Measurements from ENCODE around the gene EMILIN1. TPM values are rescaled to one million over a fixed set of nuclear protein-coding genes. Genes with fewer than 3 reads are reported as not detected.

EMILIN1 gene
- total and polyA plus RNA-seq, 2 of the 8 experiments (the other 6 are each of a cell fraction or from before 2014, with no cell fraction given): 1.9 to 3.0 TPM

DNA sequence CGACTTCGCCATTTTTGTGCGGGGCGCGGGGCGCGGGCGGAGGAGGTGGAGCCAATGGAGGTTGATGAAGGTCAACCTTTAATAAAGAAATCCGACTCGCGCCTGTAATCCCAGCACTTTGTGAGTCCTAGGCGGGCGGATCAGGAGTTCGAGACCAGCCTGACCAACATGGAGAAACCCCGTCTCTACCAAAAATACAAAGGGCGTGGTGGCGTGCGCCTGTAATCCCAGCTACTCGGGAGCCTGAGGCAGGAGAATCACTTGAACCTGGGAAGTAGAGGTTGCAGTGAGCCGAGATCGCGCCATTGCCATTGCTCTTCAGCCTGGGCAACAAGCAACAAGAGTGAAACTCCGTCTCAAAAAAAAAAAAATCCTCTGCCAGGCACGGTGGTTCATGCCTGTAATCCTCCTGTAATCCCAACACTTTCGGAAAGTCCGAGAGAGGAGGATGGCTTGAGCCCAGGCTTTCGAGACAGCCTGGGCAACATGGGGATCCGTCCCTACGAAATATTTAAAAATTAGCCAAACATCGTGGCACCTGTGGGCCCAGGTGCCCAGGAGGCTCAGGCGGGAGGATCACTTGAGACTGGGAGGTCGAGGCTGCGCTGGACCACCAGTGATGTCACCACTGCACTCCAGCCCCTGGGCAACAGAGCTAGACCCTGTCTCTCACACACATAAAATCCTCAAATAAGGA lies 56.5 kb downstream of the EMILIN1 start (continued):
- TF ChIP-seq, protein P1, sequence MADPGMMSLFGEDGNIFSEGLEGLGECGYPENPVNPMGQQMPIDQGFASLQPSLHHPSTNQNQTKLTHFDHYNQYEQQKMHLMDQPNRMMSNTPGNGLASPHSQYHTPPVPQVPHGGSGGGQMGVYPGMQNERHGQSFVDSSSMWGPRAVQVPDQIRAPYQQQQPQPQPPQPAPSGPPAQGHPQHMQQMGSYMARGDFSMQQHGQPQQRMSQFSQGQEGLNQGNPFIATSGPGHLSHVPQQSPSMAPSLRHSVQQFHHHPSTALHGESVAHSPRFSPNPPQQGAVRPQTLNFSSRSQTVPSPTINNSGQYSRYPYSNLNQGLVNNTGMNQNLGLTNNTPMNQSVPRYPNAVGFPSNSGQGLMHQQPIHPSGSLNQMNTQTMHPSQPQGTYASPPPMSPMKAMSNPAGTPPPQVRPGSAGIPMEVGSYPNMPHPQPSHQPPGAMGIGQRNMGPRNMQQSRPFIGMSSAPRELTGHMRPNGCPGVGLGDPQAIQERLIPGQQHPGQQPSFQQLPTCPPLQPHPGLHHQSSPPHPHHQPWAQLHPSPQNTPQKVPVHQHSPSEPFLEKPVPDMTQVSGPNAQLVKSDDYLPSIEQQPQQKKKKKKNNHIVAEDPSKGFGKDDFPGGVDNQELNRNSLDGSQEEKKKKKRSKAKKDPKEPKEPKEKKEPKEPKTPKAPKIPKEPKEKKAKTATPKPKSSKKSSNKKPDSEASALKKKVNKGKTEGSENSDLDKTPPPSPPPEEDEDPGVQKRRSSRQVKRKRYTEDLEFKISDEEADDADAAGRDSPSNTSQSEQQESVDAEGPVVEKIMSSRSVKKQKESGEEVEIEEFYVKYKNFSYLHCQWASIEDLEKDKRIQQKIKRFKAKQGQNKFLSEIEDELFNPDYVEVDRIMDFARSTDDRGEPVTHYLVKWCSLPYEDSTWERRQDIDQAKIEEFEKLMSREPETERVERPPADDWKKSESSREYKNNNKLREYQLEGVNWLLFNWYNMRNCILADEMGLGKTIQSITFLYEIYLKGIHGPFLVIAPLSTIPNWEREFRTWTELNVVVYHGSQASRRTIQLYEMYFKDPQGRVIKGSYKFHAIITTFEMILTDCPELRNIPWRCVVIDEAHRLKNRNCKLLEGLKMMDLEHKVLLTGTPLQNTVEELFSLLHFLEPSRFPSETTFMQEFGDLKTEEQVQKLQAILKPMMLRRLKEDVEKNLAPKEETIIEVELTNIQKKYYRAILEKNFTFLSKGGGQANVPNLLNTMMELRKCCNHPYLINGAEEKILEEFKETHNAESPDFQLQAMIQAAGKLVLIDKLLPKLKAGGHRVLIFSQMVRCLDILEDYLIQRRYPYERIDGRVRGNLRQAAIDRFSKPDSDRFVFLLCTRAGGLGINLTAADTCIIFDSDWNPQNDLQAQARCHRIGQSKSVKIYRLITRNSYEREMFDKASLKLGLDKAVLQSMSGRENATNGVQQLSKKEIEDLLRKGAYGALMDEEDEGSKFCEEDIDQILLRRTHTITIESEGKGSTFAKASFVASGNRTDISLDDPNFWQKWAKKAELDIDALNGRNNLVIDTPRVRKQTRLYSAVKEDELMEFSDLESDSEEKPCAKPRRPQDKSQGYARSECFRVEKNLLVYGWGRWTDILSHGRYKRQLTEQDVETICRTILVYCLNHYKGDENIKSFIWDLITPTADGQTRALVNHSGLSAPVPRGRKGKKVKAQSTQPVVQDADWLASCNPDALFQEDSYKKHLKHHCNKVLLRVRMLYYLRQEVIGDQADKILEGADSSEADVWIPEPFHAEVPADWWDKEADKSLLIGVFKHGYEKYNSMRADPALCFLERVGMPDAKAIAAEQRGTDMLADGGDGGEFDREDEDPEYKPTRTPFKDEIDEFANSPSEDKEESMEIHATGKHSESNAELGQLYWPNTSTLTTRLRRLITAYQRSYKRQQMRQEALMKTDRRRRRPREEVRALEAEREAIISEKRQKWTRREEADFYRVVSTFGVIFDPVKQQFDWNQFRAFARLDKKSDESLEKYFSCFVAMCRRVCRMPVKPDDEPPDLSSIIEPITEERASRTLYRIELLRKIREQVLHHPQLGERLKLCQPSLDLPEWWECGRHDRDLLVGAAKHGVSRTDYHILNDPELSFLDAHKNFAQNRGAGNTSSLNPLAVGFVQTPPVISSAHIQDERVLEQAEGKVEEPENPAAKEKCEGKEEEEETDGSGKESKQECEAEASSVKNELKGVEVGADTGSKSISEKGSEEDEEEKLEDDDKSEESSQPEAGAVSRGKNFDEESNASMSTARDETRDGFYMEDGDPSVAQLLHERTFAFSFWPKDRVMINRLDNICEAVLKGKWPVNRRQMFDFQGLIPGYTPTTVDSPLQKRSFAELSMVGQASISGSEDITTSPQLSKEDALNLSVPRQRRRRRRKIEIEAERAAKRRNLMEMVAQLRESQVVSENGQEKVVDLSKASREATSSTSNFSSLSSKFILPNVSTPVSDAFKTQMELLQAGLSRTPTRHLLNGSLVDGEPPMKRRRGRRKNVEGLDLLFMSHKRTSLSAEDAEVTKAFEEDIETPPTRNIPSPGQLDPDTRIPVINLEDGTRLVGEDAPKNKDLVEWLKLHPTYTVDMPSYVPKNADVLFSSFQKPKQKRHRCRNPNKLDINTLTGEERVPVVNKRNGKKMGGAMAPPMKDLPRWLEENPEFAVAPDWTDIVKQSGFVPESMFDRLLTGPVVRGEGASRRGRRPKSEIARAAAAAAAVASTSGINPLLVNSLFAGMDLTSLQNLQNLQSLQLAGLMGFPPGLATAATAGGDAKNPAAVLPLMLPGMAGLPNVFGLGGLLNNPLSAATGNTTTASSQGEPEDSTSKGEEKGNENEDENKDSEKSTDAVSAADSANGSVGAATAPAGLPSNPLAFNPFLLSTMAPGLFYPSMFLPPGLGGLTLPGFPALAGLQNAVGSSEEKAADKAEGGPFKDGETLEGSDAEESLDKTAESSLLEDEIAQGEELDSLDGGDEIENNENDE (IDR thresholded peaks at IDR 0.05; ENCODE audit: insufficient replicate concordance, low read length): no peak
- no peak for TF ChIP-seq JUN (IDR thresholded peaks at IDR 0.05; ENCODE audit: low read depth, low read length)
- no peak for TF ChIP-seq SIX5 (IDR thresholded peaks at IDR 0.05; ENCODE audit: low read depth, low read length)
- no peak for TF ChIP-seq BCL11A (IDR thresholded peaks at IDR 0.05; ENCODE audit: low read depth in 2 of 2, low read length in 2 of 2)
- TF ChIP-seq CBX8 (IDR thresholded peaks at IDR 0.05; ENCODE audit: borderline replicate concordance, low read depth, low read length): no peak
- TF ChIP-seq CEBPB (IDR thresholded peaks at IDR 0.05; ENCODE audit: low read depth, low read length): no peak
- TF ChIP-seq SP2 (IDR thresholded peaks at IDR 0.05; ENCODE audit: low read length): no peak

All from H1 (cell line).